ENCODE measurements around the gene RFC4.

The RFC4 gene

DNA sequence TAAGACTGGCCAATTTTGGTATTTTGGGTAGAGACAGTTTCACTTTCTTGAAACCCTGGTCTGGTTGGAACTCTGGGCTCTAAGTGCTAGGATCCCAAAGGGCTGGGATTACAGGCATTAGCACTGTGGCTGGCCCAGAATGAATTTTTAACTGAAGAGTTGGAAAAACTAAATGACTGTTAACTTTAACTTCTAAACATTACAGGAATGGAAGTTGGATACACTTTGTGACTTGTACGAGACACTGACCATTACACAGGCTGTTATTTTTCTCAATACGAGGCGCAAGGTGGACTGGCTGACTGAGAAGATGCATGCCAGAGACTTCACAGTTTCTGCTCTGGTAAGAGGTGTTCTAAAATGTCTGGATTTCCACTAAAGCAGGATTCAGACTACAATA, 19.4 kb downstream of the RFC4 start:
- no peak for DNase-seq (ENCODE audit: low read depth, low spot score)

DNA sequence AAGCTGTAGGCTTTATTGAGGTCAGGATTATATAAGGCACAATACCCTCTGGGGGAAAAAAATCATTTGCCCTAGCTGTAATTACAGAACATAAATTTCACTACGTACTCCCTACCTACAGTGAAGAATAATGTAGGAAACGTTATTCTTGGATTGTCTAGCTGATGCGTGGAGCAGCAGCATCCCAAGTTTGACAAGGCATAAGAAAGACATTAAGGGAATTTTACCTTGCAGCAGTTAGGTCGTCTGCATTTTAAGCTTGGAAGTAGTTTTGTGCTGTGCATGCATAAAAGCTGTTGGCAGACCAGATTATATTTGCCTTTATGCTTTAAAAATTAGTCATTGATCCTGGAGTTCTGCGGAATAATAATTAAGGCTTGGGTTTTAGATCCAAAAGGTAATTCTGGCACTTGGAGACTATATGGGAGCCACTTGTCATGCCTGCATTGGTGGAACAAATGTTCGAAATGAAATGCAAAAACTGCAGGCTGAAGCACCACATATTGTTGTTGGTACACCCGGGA, 20.7 kb downstream of the RFC4 start:
- no peak for DNase-seq (ENCODE audit: low read depth, low spot score)

DNA sequence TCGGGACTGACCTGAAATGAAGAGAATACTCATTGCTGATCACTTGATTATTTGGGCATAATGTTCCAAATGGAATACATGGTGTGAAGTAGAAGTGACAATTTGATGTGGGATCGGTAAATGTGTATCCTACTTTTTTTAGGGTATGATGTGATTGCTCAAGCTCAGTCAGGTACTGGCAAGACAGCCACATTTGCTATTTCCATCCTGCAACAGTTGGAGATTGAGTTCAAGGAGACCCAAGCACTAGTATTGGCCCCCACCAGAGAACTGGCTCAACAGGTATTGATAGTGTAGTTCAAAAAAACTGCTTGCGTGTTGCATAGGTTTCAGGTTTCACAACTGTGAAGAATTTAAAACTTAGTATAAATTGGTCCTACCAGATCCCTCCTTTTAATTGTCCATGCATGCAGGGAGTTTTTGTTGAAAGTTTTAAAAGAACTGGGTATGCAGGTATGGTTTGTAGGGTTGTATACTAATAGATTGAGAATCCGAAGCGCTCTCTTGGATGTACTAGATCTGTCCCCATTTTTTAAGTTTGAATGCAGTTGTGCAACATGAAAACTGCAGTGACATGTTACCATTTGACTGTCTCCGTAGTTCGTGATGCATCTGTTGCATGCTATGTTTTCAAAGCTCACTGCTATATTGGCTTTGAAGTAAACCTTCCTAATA, 21.3 kb downstream of the RFC4 start:
- no peak for DNase-seq (ENCODE audit: low read depth, low spot score)

DNA sequence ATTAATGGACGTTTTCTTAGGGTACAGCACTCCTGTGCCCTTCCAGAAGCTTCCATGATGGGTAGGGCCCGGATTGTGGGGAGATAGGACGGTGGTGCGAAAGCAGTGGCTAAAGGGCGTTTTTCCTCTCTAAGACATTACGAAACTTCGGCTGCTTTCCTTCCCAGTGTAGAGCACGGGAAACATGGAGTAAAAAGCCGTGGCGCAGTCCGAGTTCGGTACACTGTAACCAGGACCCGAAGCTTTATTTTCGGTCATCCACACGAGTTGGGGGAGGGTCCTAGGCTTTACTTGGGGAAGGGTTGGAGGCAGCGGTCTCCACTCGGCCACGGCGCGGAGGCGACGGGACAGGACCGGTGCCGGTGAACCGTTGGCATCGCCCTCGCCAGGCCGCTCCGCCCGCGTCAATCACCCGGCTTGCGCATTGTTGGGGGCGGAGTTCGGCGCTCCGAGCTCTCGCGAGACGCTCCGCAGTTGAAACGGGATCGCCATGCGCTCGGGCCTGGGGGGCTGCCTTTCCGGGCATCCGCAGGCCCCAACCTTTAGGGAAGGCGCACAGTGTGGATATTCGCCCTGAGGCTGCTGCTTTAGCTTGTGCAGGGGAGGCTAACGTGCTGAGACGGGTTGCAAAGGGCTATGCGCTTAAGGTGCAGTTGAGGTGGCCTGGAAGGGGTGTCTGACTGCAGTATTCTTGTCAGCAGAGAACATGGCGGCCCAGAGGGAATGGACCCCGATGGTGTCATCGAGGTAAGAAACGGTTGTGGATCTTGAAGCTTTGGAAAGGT, 22.4 kb downstream of the RFC4 start:
- no peak for DNase-seq (ENCODE audit: low read depth, low spot score)

DNA sequence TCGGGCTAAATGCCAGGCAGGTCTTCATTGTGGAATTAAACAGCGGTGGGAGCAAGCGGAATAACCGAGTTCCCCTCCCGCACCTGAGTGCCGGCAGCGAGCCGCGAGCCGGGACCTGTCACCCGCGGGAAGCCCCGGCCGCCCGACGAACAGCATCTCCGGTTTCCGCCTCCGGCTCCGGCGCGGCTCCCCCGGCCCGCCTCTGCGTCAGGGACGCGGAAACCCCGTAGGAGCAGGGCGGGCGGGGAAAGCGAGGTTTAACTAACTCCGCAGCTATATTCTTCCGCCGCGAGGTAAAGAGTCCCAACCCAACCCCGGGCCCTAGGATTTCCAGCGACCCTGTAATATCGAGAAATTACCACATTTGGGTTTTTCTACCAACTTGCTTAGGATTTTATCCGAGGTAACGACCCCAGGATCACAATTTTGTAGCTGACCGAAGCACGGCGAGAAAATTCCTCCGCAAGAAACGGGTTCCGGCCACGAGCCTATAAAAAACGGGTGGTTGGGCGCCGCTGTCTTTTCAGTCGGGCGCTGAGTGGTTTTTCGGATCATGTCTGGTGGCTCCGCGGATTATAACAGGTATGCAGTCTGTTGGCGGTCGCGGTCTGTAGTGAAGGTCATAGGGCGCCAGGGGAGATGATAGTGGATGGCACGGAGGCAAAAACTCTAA, 23.1 kb downstream of the RFC4 start, which contains the start of gene EIF4A2:
TSS of gene EIF4A2 (plus strand) at position 520 of the 673 bp plus-strand sequence. CDS start at position 554, 34 bp downstream.
- peak; percentile 71 for DNase-seq (ENCODE audit: low read depth, low spot score)

DNA sequence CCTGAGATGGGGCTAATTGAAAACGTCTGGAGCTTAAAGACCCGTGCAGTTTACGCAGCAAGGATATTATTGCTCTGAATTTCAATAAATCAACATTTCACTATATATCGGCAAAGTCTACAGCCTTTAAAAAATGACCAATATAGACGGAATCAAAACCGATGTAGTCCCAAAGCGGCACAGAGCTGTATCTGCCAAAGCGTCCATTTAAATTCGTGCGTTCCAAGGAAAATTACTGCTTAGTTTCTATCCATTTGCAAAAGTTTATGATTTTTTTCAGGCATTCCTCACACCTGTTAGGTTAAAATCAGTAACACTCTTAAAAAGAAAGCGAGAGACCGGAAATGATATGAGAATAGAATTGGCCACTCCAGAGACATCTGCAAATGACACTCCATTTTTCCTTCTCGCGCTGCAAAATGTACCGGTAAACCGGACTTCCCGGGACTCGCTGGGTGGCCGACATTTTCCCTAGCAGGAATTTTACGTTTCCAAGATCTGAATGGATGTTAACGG, 23.7 kb downstream of the RFC4 start:
- DNase-seq (ENCODE audit: low read depth, low spot score), result no peak

DNA sequence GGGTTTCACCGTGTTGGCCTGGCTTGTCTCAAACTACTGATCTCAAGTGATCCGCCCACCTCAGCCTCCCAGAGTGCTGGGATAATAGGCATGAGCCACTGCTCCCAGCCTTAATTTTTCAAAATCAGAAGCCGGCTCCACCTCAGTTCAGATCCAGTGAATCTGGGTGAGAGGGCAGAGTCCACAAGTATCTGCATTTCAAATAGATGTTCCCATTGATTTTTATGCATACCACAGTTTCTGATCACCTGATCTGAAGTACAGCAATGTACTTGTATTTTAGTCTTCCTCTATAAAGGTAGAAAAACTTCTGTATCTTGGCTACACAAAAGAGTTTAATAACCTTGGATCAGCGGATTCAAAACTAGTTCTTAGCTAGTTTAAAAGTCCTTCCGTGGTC, 27.1 kb downstream of the RFC4 start:
- no peak for DNase-seq (ENCODE audit: low read depth, low spot score)

DNA sequence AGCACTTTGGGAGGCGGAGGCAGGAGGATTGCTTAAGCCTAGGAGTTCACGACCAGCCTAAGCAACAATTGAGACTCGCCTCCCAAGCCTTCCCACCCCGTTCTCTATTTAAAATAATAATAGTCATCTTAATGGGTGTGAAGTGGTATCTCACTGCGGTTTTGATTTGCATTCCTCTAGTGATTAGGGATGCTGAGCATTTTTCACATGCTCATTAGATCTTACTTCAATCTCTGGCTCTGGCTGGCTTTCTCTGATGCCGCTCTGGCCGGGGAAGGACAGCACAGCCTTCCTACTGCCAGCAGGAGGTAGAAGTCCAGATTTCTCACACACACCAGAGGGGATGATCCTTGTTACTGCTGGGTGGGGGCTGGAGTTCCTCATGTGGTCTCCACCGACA, 30.3 kb downstream of the RFC4 start:
- no peak for DNase-seq (ENCODE audit: low read depth, low spot score)

DNA sequence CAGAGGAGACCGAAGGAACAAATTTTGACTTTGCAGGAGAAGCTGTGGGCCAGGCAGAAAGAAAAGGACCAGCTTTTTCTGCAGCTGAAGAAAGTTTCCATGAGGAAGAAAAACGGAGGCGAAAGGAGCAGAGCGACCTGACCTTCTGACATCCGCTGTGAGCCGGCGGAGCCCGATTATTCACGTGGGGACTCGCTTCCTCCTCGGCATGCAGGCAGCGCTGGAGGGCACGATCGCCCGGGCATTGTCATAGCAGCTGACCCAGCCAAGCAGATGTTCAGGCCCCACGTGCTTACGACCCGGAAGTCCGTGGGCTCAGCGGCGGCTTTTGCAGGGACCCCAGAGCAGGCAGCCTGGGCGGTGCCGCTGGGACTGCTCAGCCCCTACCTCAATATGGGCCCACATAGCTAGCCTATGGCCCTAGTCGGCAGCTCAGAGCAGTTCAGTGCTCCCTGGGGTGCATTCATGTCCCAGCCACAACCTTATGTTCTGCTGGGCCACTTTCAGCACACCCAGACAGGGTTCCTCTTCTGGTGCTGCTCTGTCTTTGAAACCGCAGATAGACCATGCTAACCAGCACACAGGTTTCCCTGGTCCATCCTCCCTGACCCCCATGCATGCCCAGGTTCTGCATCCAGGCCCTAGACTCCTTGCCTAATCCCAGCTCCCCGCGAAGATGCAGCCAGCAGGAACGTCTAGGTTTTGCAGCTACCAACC, 33.4 kb downstream of the RFC4 start:
- DNase-seq (ENCODE audit: low read depth, low spot score), result no peak

DNA sequence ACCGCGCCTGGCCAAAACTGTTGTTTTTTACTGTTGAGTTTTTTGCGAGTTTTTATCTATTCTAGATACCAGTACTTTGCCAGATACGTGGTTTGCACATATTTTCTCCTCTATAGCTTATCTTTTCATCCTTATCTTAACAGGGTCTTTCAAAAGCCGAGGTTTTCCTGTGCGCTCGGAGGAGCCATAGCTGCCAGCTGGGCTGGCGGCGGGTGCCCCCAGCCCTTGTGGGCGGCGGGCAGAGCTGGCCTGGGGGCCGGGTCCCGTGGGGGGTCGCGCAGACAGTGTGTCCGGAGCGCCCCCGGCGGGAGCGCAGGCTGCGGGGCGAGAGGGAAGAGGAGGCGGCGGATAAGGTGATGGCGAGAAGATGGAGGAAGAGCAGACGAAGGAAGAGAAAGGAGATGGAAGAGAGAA, 34.0 kb downstream of the RFC4 start:
- DNase-seq (ENCODE audit: low read depth, low spot score), result no peak

DNA sequence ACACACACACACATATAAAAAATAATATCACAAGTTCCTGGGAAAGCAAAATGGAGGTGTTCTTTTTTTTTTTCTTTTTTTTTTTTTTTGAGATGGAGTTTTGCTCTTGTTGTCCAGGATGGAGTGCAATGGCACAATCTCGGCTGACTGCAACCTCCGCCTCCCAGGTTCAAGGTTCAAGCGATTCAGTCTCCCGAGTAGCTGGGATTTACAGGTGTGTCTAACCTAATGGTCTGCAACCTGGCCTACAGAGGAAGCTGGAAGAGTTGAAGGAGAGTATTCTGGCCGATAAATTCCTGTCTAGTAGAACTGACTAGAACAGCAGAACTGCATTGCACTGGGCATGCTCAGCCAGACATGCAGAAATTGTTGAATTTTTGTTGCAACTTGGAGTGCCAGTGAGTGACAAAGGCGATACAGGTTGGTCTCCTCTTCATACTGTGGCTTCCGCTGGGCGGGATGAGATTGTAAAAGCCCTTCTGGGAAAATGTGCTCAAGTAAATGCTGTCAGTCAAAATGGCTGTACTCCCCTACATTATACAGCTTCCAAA, 45.3 kb downstream of the RFC4 start:
- DNase-seq (ENCODE audit: low read depth, low spot score), result no peak

DNA sequence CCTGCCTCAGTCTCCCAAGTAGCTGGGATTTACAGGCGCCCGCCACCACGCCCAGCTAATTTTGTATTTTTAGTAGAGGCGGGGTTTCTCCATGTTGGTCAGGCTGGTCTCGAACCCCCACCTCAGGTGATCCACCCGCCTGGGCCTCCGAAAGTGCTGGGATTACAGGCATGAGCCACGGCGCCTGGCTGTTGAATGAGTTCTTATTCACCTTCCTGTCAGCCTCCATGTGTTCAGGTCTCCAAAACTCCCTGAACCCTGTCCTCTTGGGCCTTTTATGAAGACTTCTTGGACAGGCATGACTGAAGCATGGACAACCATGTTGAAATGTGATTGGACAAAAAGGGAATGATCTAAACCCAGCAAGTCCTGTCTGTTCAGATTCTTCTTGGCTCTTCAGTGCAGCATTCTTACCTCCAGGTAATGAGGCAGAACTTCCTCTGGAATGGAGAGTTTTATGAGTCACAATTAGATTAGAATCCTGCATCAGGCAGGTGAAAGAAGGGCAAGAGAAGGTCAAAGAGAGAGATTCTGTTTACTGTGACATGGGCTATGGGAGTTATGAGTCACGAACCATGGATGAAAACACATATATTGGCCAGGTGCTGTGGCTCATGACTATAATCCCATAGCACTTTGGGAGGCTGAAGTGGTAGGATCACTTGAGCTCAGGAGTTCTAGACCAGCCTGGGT, 46.0 kb downstream of the RFC4 start:
- DNase-seq (ENCODE audit: low read depth, low spot score), result no peak

DNA sequence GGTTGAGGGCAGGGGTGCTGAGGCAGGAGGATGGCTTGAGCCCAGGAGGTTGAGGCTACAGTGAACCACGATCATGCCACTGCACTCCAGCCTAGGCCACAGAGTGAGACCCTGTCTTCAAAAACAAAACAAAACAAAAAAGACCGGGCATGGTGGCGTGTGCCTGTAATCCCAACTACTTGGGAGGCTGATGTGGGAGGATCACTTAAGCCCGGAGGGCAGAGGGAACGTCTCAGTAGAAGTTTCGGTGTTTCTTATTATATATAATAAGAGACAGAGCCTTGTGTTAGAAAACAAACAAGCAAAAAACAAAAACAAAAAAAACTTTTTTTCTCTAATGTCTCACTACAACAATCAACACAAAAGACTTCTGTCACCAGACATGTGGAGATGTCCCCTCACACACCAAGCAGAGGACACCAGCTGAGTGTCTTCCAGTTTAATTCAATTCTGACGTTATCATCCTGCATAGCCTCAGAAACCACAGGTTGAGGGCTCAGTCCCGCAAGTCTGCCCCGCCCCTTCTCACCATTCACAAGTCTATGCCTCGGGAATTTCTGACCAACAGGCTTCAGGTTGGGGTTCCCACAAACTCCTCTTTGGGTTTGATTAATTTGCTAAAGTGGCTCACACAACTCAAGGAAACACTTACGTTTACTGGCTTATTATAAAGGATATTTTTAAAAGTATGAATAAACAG, 46.9 kb downstream of the RFC4 start:
- no peak for DNase-seq (ENCODE audit: low read depth, low spot score)

DNA sequence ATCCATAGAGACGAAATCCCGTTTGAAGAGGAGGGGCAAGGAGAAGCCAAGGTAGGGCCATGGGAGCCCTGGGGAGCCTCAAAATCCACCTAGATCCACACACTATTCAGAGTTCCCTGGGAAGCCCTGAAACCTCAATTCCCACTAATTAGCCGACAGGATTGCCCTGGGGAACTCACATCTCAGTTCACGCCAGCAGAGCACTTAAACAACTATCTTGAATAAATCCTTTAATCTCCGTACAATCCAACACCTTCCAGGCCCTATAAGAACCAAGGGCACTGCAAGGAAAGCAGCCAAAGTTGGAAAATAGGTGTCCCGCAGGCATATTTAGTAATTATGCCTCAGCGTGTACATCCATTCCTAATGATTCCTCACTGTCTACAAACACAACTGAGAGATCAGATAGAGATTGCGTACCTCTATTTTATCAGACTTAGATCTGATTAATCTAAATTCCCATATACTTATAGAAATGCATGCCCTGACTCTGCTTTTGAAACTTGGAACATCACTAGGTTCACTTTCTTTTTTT, 48.5 kb downstream of the RFC4 start:
- no peak for DNase-seq (ENCODE audit: low read depth, low spot score)

DNA sequence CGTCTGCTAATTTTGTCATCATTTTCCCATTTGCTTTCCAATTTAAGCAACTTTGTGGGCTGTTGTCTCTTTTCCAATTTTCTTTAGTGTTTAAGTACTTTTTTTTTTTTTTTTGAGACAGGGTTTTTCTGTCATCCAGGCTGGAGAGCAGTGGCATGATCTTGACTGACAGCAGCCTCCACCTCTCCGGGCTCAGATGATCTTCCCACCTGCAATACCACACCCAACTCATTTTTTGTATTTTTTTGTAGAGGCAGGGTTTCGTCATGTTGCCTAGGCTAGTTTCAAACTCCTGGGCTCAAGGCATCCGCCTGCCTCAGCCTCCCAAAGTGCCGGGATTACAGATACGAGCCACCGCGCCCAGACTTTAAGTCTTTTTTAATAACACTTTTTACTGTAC, 49.1 kb downstream of the RFC4 start:
- DNase-seq (ENCODE audit: low read depth, low spot score), result no peak

DNA sequence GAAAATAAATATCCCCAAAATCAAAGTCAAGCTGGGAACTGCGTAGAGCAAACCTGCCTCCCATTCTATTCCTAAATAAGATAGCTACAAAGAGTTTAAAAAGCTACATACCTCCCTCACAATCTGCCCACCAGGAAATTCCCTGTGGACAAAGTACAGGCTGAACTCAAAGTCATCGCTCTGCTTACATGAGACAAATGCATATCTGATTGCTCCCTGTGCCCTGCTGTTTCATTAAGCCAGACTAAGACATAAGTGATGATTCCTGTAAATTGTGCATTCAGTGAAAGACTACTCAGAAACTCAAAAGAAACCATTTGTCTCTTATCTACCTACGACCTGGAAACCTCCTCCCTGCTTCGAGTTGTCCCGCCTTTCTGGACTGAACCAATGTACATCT, 51.4 kb downstream of the RFC4 start:
- DNase-seq (ENCODE audit: low read depth, low spot score), result no peak

DNA sequence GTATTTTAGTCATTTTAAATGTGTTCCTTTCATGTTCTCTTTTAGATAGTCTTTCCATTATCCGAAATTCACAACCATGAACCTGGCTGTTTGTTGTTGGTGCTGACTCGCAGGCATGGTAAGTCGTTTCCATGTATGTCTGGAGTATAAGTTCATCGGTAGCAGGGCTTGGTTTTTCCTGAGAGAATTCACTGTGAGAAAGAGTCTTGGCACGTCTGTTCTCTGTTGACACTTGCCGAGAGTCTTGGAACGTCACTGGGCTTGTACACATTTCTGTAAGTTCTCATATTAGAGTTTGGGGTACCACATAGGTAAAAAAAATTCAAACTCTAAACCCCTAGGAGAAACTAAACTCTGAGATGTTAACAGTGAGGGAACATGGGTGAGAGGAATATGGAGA, 52.3 kb downstream of the RFC4 start:
- no peak for DNase-seq (ENCODE audit: low read depth, low spot score)

DNA sequence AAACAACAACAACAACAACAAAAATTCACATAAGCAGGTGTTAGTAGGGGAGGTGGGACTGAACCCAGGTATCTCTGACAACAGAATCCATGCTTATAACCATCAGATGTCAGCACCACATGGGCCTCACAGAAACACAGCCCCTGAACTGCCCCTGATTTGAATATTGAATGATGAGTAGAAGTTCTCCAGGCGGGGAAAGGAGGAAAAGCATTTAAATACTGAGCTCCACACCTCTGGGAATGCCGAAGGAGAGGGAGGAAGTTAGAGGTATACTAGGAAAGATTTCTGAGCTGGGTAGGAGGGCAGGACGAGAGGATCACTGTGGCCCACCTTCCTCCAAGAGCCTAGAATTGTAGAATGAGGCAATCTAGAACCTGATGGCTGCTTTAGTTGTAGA, 54.8 kb downstream of the RFC4 start:
- DNase-seq (ENCODE audit: low read depth, low spot score), result no peak

DNA sequence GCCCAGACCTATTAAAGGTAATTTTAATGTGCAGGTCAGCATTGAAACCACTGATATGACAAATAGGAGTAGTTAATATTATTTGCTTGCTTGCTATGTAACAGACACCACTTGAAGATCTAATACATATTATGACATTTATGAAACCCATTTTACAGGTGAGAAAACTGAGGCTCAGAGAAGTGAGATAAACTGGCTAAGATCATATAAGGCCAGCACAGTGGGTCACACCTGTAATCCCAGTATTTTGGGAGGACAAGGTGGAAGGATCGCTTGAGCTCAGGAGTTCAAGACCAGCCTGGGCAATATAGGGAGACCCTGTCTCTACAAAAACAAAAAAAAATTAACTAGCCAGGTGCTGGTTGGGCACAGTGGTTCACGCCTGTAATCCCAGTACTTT, 56.0 kb downstream of the RFC4 start:
- DNase-seq (ENCODE audit: low read depth, low spot score), result no peak

DNA sequence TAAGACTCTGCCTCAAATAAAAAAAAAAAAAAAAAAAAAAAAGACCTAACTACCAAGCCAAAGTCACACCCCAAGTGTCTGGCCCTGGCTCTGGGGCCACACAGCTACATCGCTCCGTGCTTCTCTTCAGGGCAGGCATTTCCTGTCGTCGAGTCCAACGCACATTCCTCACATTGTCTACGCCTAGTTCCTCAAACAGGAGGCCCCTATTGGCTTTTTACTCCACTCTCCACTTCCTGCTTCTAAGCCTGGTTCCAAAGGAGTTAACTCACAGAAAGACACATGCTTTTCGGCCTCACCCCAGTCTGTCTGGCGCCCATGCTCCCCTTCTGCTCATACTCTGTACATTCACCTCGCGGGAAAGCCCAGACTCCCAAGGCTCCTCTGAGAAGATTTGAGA, 60.3 kb downstream of the RFC4 start:
- DNase-seq (ENCODE audit: low read depth, low spot score), result no peak
